ENCODE measurements around the gene NDST1.

Gene NDST1

GRCh38 chr5:150490754-150491153 is 17.2 kb upstream of the NDST1 start:
- H3K27ac ChIP-seq, result no peak overlapping the region
- no peak for TF ChIP-seq CTCF (conservative IDR thresholded peaks at IDR 0.05)

- TF ChIP-seq CTCF (conservative IDR thresholded peaks at IDR 0.05), result no peak
- no peak overlapping the region for H3K27ac ChIP-seq
Measured at GRCh38 chr5:150491876-150492275, 16.1 kb upstream of the NDST1 start.

GRCh38 chr5:150492621-150493020 is 15.3 kb upstream of the NDST1 start:
- TF ChIP-seq CTCF (conservative IDR thresholded peaks at IDR 0.05), result no peak
- H3K27ac ChIP-seq, result no peak overlapping the region

- H3K27ac ChIP-seq, result no peak overlapping the region
- no peak for TF ChIP-seq CTCF (conservative IDR thresholded peaks at IDR 0.05)
Measured at GRCh38 chr5:150496098-150496497, 11.8 kb upstream of the NDST1 start.

- H3K27ac ChIP-seq, result no peak overlapping the region
- no peak for TF ChIP-seq CTCF (conservative IDR thresholded peaks at IDR 0.05)
Measured at GRCh38 chr5:150496534-150496933, 11.4 kb upstream of the NDST1 start.

- H3K27ac ChIP-seq, result no peak overlapping the region
- no peak for TF ChIP-seq CTCF (conservative IDR thresholded peaks at IDR 0.05)
Measured at GRCh38 chr5:150497274-150497988, 10.5 kb upstream of the NDST1 start.

GRCh38 chr5:150497989-150498317 is 10.0 kb upstream of the NDST1 start:
- no peak for TF ChIP-seq CTCF (conservative IDR thresholded peaks at IDR 0.05)
- no peak overlapping the region for H3K27ac ChIP-seq

Data from VCaP (cell line).